Uterus (tissue), 4 donors: ENCODE data around the gene SEPTIN3. TPM values are rescaled to one million over a fixed set of nuclear protein-coding genes. Genes with fewer than 3 reads are reported as not detected.

Experiments
- DNase-seq, 2 donors: peaks; one replicate each; pipeline ENCODE4 v3.0.0-alpha.2; 2019 to 2020
- H3K27ac ChIP-seq, 2 donors: fragments of 200-600 bp; sonication (generic); 1 replicate in 1 of 2; 2 replicates in 1 of 2; pipeline ENCODE4 v1.5.1; 2016 to 2018
- H3K27me3 ChIP-seq, 2 donors: fragments of 200-600 bp; sonication (generic); one replicate each; pipeline ENCODE4 v1.5.1; 2018 to 2019; ENCODE audit warnings: control low read depth in 1 of 2
- H3K36me3 ChIP-seq, 2 donors: fragments of 200-600 bp; sonication (generic); one replicate each; pipeline ENCODE4 v1.5.1; 2019; ENCODE audit warnings: control low read depth in 1 of 2
- H3K4me1 ChIP-seq, 2 donors: fragments of 200-600 bp; sonication (generic); one replicate each; pipeline ENCODE4 v1.5.1; 2018 to 2019; ENCODE audit warnings: control low read depth in 1 of 2
- H3K4me3 ChIP-seq, 2 donors: fragments of 200-600 bp; sonication (generic); 1 replicate in 1 of 2; 2 replicates in 1 of 2; pipeline ENCODE4 v1.5.1; 2018 to 2019; ENCODE audit warnings: mild to moderate bottlenecking in 1 of 2
- H3K9me3 ChIP-seq, 2 donors: fragments of 200-600 bp; sonication (generic); one replicate each; pipeline ENCODE4 v1.5.1; 2019; ENCODE audit warnings: control low read depth in 1 of 2
- POLR2A ChIP-seq, 2 donors: fragments of 450-650 bp; IDR thresholded peaks; one replicate each; pipeline ENCODE4 v1.6.1; 2016; ENCODE audit warnings: antibody characterized with exemption in 2 of 2, mild to moderate bottlenecking in 1 of 2, moderate library complexity in 1 of 2
- intact Hi-C: fragments of 100-400 bp; cut with DNase I; formaldehyde crosslinking; loops from one replicate; pipeline ENCODE4 v1.15.1; 2023; ENCODE audit warnings: low total_unique reads
- total RNA-seq, 4 donors: library from RNA; depleted of rRNA in 3 of 4; stranded (reverse); fragments of >200 nt in 3 of 4; gene quantifications; one replicate each; pipeline versions ENCODE4 v1.1.0 to v1.2.4, GENCODE V29; 2014 to 2023
- TF ChIP-seq, protein P1 (sequence below), 4 experiments: fragments of 200-600 bp in 2 of 4; fragments of 450-650 bp in 2 of 4; sonication (generic) in 2 of 4; IDR thresholded peaks; one replicate each; pipeline ENCODE4 v1.5.1; 2016 to 2019; ENCODE audit warnings: antibody characterized with exemption in 4 of 4, mild to moderate bottlenecking in 2 of 4, moderate library complexity in 1 of 4
- donor health status: DM: yes; HTN: yes; CAD: no.

SEPTIN3 gene
- total RNA-seq, 4 donors from 2014 or later, result 1.4 TPM; not detected in 3

DNA sequence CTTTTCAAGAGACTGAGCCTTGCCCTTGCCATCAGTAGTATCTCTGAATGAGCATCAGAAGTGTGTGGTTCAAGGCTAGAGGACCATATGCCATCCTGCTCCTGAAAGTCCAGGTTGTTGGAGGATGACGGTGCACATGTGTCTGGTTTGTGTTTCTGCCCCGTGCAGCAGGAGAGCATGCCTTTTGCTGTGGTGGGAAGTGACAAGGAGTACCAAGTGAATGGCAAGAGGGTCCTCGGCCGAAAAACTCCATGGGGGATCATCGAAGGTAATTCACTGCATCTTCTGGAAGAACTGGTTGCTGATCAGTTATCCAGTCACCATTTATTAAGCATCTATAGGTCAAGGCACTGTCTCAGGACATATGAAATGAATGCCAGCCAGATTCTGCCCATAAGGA, 23.3 kb downstream of the SEPTIN3 start:
- Histone ChIP-seq H3K27me3 (no peaks in the 10 kb centered on the region), H3K27ac (no peak overlapping the region), H3K36me3 (no peaks in the 10 kb centered on the region), H3K9me3 (no peaks in the 10 kb centered on the region), H3K4me3 (no peak overlapping the region), H3K4me1 (no peaks in the 10 kb centered on the region)
- TF ChIP-seq POLR2A (IDR thresholded peaks at IDR 0.05), result no peak
- TF ChIP-seq, protein P1, sequence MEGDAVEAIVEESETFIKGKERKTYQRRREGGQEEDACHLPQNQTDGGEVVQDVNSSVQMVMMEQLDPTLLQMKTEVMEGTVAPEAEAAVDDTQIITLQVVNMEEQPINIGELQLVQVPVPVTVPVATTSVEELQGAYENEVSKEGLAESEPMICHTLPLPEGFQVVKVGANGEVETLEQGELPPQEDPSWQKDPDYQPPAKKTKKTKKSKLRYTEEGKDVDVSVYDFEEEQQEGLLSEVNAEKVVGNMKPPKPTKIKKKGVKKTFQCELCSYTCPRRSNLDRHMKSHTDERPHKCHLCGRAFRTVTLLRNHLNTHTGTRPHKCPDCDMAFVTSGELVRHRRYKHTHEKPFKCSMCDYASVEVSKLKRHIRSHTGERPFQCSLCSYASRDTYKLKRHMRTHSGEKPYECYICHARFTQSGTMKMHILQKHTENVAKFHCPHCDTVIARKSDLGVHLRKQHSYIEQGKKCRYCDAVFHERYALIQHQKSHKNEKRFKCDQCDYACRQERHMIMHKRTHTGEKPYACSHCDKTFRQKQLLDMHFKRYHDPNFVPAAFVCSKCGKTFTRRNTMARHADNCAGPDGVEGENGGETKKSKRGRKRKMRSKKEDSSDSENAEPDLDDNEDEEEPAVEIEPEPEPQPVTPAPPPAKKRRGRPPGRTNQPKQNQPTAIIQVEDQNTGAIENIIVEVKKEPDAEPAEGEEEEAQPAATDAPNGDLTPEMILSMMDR (IDR thresholded peaks at IDR 0.05), result no peak
- intact Hi-C loops, result no loop called here
- DNase-seq, result no peak

DNA sequence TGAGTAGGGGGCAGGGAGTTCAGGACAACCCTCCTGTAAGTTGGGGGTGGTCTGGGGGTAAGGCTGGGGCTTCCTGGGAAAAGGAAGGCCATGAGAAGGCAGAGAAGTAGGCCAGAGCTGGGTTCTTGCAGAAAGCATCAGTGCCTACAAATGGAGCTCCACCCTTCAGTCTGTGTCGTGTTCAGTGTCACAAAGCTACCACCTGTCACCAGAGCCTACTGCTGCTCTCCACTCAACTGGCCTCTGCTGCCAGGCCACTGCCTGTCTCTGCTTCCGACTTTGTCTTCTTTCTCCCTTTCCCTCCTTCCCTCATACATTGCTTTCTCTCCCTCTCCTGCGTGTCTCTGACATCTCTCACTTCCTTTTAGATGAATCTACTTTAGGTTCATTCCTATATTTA, 26.0 kb downstream of the SEPTIN3 start:
- Histone ChIP-seq H3K27ac (no peak overlapping the region), H3K27me3 (no peaks in the 10 kb centered on the region), H3K9me3 (no peaks in the 10 kb centered on the region), H3K4me1 (no peaks in the 10 kb centered on the region), H3K36me3 (no peaks in the 10 kb centered on the region), H3K4me3 (no peak overlapping the region)
- no peak for DNase-seq
- TF ChIP-seq, protein P1 (IDR thresholded peaks at IDR 0.05), result no peak
- no peak for TF ChIP-seq POLR2A (IDR thresholded peaks at IDR 0.05)
- intact Hi-C loops, result no loop called here

DNA sequence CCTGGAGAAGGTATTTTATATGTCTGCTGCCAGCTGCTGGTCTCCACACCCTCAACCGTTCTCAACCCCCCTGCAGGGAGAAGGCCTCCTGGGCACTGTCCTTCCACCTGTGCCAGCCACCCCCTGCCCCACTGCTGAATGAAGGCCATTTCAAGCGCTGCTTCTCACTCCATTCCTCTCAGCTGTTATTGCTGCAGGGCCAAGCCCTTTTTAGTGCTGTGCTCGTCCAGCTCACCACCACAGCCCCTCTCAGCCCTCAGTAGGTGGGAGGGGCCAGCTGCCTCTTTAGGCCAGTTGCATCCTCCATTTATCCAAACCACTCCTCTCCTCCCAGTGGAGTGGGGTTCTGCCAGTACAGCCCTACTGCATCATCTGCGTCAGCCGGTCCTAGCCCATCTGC, 27.6 kb downstream of the SEPTIN3 start:
- Histone ChIP-seq H3K27me3 (no peaks in the 10 kb centered on the region), H3K9me3 (no peaks in the 10 kb centered on the region)

DNA sequence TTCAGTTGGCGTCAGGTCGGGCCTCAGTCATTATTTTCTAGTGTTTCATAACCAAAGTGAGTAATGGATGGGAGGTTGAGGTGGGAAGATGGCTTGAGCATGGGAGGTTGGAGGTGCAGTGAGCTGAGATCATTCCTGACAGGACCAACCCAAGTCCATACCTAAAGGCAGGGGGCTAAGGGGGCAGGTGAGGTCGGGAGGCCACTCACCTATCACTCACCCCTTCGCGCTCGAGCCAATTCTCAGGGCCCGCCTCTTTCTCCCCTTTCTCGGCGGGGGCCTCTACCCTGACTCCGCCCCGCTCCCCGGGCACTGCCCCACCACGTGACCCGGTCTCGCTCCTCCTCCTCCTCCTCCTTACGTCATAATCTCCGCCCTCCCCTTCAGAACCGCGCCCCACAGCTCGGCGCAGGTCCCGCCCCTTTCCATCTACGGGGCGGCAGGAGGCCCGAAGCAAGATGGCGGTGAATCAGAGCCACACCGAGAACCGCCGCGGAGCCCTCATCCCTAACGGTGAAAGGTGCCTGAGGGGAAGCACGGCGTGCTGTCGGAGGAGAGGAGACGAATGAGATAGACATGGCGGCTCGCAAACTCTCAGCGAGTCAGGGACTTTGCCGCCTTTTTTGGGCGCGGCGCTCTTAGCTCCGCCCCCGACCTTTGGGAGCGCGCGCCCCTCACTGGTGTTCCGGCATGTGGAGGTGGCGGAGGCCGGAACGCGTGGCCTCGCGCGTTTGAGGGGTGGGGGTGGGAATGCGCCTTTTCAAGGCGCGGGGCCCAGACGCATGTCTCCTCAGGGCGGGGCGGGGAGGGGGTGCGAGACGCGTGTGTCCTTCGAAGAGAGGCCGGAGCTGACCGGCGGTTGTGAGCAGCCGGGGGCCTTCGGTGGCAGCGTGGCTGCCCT, 29.4 kb downstream of the SEPTIN3 start, which contains the start of gene WBP2NL:
Gene WBP2NL, plus strand, starts transcription at position 428 of the 901 bp plus-strand sequence. Its CDS starts 31 bp downstream, at position 459.
- H3K9me3 ChIP-seq, result no peaks in the 10 kb centered on the region
- intact Hi-C loops, result no loop called here
- H3K27me3 ChIP-seq, result no peaks in the 10 kb centered on the region
- no peaks in the 10 kb centered on the region for H3K36me3 ChIP-seq
- DNase-seq, result peak; percentile 55 to 67
- H3K4me1 ChIP-seq, result no peaks in the 10 kb centered on the region
- peak in 1 of 2 donors; percentile 33 for TF ChIP-seq POLR2A (IDR thresholded peaks at IDR 0.05)
- TF ChIP-seq, protein P1 (IDR thresholded peaks at IDR 0.05), result no peak
- H3K27ac ChIP-seq, result no peak within 1 kb of the TSS
- peak within 1 kb of the TSS; percentile 32 to 39 for H3K4me3 ChIP-seq

More for the DNA sequence above, 27.6 kb downstream of the SEPTIN3 start:
- TF ChIP-seq POLR2A (IDR thresholded peaks at IDR 0.05), result no peak
- TF ChIP-seq, protein P1 (IDR thresholded peaks at IDR 0.05), result no peak
- DNase-seq, result no peak
- Histone ChIP-seq H3K36me3 (no peaks in the 10 kb centered on the region), H3K4me3 (no peak overlapping the region), H3K27ac (no peak overlapping the region), H3K4me1 (no peaks in the 10 kb centered on the region)
- intact Hi-C loops, result no loop called here

DNA sequence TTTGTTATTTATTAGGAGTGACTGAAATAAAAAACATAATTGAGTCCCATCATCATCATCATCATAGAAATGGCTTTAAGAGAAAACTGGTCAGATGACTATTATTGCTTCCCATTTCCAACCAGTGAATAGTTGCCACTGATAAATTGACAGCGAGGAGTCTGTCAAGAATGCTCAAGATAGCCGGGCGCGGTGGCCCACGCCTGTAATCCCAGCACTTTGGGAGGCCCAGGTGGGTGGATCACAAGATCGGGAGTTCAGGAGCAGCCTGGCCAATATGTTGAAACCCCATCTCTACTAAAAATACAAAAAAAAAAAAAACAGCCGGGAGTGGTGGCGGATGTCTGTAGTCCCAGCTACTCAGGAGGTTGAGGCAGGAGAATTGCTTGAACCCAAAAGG, 31.2 kb downstream of the SEPTIN3 start:
- Histone ChIP-seq H3K4me1 (no peaks in the 10 kb centered on the region), H3K27me3 (no peaks in the 10 kb centered on the region), H3K4me3 (no peak overlapping the region), H3K36me3 (no peaks in the 10 kb centered on the region), H3K27ac (no peak overlapping the region), H3K9me3 (no peaks in the 10 kb centered on the region)
- TF ChIP-seq, protein P1 (IDR thresholded peaks at IDR 0.05), result no peak
- no peak for TF ChIP-seq POLR2A (IDR thresholded peaks at IDR 0.05)
- intact Hi-C loops, result no loop called here
- DNase-seq, result no peak
